ENCODE results near the gene LATS1.
"Not testable (repeated sequence)": the region's sequence is repeated elsewhere in the genome, so short reads cannot be mapped to it uniquely, and the experiment has no call there.

LATS1 gene

GRCh38 chr6:149694921-149695320 lies 23.0 kb downstream of the LATS1 start:
- no peak for TF ChIP-seq CTCF (IDR thresholded peaks at IDR 0.05; ENCODE audit: low read length, missing control alignments)
- no peak for DNase-seq (ENCODE audit: low read depth)
- no peak overlapping the region for H3K4me3 ChIP-seq (replicated peaks; ENCODE audit: low read depth, low read length)

GRCh38 chr6:149691201-149691600 lies 26.7 kb downstream of the LATS1 start:
- H3K4me3 ChIP-seq (replicated peaks; ENCODE audit: low read depth, low read length), result no peak overlapping the region
- DNase-seq (ENCODE audit: low read depth), result no peak
- no peak for TF ChIP-seq CTCF (IDR thresholded peaks at IDR 0.05; ENCODE audit: low read length, missing control alignments)

GRCh38 chr6:149686230-149686629 lies 31.7 kb downstream of the LATS1 start:
- no peak for TF ChIP-seq CTCF (IDR thresholded peaks at IDR 0.05; ENCODE audit: low read length, missing control alignments)
- DNase-seq (ENCODE audit: low read depth), result no peak
- H3K4me3 ChIP-seq (replicated peaks; ENCODE audit: low read depth, low read length), result no peak overlapping the region

GRCh38 chr6:149683256-149683859 lies 34.5 kb downstream of the LATS1 start:
- DNase-seq (ENCODE audit: low read depth), result no peak
- no peak overlapping the region for H3K4me3 ChIP-seq (replicated peaks; ENCODE audit: low read depth, low read length)
- TF ChIP-seq CTCF (IDR thresholded peaks at IDR 0.05; ENCODE audit: low read length, missing control alignments), result no peak

GRCh38 chr6:149681845-149682244 lies 36.1 kb downstream of the LATS1 start:
- H3K4me3 ChIP-seq (replicated peaks; ENCODE audit: low read depth, low read length); DNase-seq (ENCODE audit: low read depth): not testable (repeated sequence)

- DNase-seq (ENCODE audit: low read depth), result no peak
- no peak overlapping the region for H3K4me3 ChIP-seq (replicated peaks; ENCODE audit: low read depth, low read length)
- no peak for TF ChIP-seq CTCF (IDR thresholded peaks at IDR 0.05; ENCODE audit: low read length, missing control alignments)
Observed at GRCh38 chr6:149681209-149681608, 36.7 kb downstream of the LATS1 start.

DNA sequence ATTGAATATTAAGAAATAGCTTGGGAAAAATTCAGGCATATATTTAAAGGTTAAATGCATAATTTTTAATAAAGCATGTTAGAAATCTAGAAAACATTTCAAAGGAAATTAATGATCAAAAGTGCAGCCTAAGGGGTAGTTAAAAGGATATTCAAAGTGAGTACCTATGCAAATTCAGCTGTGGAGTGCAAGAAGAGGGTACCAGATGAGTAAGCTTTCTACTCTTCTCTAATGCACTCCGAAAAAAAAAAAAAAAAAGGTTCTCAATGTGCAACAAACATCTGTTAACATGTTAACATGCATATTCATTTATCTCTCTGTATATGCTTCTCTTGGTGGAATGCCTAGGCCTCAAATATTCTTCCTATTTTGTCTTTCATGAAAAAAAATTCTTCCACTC lies 37.4 kb downstream of the LATS1 start:
- no peak for DNase-seq (ENCODE audit: low read depth)
- no peak for TF ChIP-seq CTCF (IDR thresholded peaks at IDR 0.05; ENCODE audit: low read length, missing control alignments)
- H3K4me3 ChIP-seq (replicated peaks; ENCODE audit: low read depth, low read length), result no peak overlapping the region

DNA sequence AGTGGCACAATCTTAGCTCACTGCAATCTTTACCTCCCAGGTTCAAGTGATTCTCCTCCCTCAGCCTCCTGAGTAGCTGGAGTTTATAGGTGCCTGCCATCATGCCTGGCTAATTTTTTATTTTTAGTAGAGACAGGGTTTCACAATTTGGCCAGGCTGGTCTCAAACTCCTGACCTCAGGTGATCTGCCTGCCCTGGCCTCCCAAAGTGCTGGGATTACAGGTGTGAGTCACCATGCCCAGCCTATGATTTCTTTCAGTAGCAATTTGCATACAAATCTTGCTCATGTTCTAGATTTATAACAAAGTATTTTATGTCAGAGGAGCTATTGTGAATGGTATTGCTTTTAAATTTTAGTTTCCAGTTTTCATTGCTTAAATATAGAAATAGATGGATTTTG lies 45.6 kb downstream of the LATS1 start:
- not testable (repeated sequence) for DNase-seq (ENCODE audit: low read depth)

More for the DNA sequence above, 45.6 kb downstream of the LATS1 start:
- not testable (repeated sequence) for H3K4me3 ChIP-seq (replicated peaks; ENCODE audit: low read depth, low read length)

Data from fibroblast of pulmonary artery (primary cell).